Placental epithelial cell (primary cell): ENCODE data around the gene GPHB5. TPM values are rescaled to one million over a fixed set of nuclear protein-coding genes. Genes with fewer than 3 reads are reported as not detected.

Source experiments
- total RNA-seq: library from RNA; depleted of rRNA; stranded (reverse); fragments of >200 nt; gene quantifications from 2 replicates; pipeline ENCODE4 v1.2.3, GENCODE V29; 2012

Gene GPHB5
- total RNA-seq: not detected in 2 replicates

GRCh38 chr14:63318835-63319234 lies at the start of gene GPHB5:
Gene GPHB5 (minus strand): TSS chr14:63318935. CDS start chr14:63317849, 1,086 bp downstream.

Other genes starting within 250 kb of the GPHB5 start
- 0.39 and 0.76 TPM in 2 replicates for gene RHOJ, start 114.5 kb downstream of the GPHB5 start, total RNA-seq
- gene PPP2R5E, start 224.4 kb upstream of the GPHB5 start, total RNA-seq: 14.9 and 18.5 TPM in 2 replicates